ENCODE data around the gene RAB27B. TPM values are rescaled to one million over a fixed set of nuclear protein-coding genes. Genes with fewer than 3 reads are reported as not detected.

RAB27B gene
- total RNA-seq, 4 donors from 2014 or later, result 0.19 to 0.98 (median 0.61) TPM

DNA sequence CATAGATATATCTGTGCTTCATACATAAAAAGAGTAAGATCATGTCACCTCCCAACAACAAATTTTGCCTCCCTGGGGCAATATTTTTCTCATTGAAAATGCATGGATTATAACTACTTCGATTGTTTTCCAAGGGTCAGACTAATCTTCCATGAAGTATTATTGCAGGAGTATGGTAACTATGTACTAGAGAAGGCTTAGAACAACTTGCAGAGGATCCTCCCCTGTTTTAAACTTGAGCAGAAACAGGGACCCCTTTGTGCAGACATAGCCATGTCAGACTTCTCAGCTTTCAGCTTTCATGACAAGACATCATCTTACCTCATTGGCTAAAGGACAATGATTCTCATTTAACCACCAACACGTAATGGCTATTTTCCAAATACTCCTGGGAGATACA lies 13.2 kb upstream of the RAB27B start:
- TF ChIP-seq, protein P1, sequence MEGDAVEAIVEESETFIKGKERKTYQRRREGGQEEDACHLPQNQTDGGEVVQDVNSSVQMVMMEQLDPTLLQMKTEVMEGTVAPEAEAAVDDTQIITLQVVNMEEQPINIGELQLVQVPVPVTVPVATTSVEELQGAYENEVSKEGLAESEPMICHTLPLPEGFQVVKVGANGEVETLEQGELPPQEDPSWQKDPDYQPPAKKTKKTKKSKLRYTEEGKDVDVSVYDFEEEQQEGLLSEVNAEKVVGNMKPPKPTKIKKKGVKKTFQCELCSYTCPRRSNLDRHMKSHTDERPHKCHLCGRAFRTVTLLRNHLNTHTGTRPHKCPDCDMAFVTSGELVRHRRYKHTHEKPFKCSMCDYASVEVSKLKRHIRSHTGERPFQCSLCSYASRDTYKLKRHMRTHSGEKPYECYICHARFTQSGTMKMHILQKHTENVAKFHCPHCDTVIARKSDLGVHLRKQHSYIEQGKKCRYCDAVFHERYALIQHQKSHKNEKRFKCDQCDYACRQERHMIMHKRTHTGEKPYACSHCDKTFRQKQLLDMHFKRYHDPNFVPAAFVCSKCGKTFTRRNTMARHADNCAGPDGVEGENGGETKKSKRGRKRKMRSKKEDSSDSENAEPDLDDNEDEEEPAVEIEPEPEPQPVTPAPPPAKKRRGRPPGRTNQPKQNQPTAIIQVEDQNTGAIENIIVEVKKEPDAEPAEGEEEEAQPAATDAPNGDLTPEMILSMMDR (IDR thresholded peaks at IDR 0.05; ENCODE audit: low read depth), result no peak

DNA sequence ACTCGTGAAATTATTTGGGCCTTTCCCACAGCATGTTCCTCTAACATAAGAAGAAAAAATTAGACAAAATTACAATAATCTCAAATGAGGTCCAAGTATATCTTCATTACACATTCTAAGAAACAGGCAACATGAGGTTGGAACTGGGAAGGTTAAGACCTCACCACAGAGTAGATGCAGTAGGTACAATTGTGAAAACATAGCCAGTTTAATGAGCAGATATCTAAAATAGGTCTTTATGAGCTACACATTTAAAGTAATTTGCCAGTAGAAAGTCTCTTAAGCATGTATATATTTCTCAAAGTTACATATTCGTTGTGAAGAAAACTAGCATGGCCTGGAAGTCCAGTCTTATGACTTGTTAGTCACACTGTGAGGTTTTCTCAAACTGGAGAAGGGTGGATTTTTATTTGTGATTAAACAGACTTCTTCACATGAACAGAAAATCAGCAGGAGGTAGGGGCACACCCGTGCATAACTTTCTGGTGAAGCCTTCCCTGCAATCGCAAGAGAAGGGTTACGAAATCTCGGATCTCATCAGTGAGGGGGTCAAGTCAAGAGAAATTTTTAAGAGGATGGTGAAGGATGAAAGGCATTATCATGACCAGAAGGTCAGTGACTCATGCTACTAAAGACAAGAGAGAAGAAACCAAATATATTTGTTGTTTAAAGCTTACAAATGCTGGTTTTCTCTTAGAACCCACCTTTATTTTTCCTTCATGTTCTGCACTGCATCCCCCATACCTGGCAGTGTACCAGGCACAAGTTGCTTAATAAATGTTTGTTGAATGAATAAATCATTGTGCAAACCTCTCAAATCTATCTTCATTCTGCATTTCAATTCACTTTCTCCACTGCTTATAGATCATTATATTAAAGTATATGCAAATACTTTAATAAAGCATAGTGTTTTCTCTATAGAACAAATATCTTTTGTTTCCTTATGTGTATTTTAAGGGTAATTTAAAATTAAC lies 5.1 kb upstream of the RAB27B start:
- TF ChIP-seq, protein P1 (IDR thresholded peaks at IDR 0.05; ENCODE audit: low read depth), result no peak

DNA sequence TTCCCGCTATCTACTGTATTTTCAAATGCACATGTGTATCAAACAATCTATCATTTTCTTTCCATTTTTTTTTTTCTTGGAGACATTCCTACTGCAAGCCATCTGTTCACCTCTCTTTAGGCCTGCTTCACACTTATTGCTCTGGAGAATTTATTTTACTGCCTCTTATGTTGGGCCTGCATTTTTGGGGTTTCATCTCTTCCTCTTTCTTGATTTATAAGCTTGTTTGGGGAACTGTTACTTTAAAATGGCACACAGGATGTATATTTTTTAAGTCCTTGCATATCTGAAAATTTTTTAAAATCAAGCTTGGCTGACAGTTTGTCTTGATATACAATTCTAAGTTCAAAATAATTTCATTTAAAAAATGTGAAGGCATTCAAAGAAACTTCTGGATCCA lies 3.5 kb upstream of the RAB27B start:
- TF ChIP-seq, protein P1 (IDR thresholded peaks at IDR 0.05; ENCODE audit: low read depth), result no peak

DNA sequence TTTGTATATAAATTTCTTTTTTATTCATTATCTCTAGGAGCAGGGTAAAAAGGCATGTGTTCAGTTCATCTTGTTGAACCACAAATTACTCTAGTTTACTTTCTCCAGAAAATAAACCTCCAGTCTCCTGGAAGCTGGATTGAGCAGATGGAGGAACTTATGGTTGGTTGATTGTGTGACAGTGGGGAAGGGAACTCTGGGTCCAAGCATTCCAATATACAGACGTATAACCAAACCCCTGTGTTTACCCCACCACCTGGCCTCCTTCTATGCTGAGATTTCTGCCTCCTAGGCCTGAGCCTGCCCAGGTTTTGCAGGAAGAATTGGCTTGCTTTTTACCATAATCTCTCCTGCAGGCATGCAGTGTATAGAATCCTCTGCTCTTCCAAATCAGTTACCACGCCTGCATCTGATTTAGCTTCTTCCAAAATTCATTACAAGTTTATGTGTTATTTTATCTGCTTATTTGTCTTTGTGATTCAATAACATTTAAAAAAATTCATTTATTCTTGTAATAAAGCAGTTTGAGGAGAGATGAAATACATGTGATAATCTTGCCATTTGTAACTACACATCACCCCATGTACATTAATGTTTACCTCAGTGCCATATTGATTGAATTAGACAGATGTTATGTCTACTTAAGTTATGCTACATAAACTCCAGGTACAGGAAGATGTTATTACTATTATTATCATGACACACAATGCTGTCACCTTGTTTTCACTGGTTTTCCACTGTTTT lies 2.5 kb upstream of the RAB27B start:
- TF ChIP-seq, protein P1 (IDR thresholded peaks at IDR 0.05; ENCODE audit: low read depth), result no peak

DNA sequence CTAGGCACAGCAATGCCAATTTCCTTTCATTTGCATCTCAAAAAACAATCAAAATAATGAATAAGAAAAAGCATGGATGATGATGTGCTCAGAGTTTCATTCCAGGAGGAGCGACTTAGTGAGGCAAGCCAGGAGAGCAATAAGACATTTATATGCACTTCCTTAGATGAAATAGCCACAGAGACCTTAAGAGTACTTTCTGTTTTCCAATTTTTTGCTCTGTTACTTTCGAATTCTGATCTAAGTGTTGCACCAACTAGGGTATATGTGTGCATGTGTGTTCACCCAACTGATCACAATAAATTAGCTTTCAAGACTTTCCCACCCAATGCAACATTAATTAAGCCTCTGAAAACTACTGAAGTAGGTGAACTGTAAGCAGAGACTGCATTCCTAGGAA lies 709 bp downstream of the RAB27B start:
- TF ChIP-seq, protein P1 (IDR thresholded peaks at IDR 0.05; ENCODE audit: low read depth), result no peak

DNA sequence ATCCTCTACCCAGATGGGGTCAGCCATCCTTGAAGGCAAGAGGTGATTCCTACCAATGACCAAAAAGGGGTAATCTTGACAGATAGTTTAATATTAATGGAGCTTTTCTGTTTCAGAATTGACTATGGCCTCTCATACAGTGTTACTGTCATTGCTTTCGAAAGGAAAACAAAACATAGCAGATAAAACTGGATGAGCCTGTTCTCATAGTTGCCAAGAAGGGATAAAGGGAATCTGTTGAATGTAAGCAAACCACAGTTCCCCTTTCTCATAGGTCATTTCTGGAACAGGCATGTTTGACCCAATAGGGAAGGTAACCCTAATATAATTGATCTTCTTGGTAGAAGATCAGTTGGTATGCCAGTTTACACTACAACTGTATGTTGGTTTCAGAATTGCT lies 1.6 kb downstream of the RAB27B start:
- TF ChIP-seq, protein P1 (IDR thresholded peaks at IDR 0.05; ENCODE audit: low read depth), result no peak

DNA sequence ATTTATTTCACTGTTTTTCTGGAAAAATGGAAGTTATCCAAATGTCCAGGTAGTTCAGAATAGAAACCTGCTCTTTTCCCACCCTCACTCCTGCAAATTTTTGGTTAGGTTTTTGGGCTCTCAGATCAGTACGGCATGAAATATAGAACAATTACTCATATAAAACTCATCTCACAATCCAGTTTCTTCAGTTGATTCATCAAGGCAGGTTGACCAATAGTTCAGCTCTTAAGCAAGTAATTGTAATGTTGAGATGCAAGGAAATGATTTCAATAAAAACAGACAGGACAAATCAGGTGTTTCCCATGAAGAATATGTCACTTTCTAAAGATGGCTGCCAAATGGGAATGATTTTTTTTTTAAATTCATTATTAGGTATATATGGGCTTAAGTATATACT lies 2.0 kb downstream of the RAB27B start:
- TF ChIP-seq, protein P1 (IDR thresholded peaks at IDR 0.05; ENCODE audit: low read depth), result no peak

All from subcutaneous adipose tissue (tissue), 4 donors.